MCF 10A (cell line): ENCODE results near the gene STK25. TPM values are rescaled to one million over a fixed set of nuclear protein-coding genes. Genes with fewer than 3 reads are reported as not detected.

Experiments used
- BruUV-seq: library from RNA; stranded (reverse); fragments of 400-500 nt; replicated peaks from 2 replicates; lab custom pipeline; 2021; lab: Mats Ljungman, UMichigan
- CTCF ChIA-PET: fragments of 300-600 bp; sonication (Branson Sonifier 250); formaldehyde crosslinking; extraction: SDS; loops from one replicate; lab custom pipeline; 2021; ENCODE audit warnings: antibody characterized with exemption, inconsistent platforms; lab: Yijun Ruan, JAX
- POLR2A ChIA-PET: fragments of 300-600, 350-650 bp; sonication (Branson Sonifier 250); formaldehyde crosslinking; extraction: SDS; loops from one replicate; lab custom pipeline; 2020; ENCODE audit warnings: antibody characterized with exemption, inconsistent platforms; lab: Yijun Ruan, JAX
- DNase-seq: peaks from one replicate; pipeline ENCODE4 v3.0.0-alpha.2; 2018; ENCODE audit not compliant: unreplicated experiment
- H3K27ac Mint-ChIP-seq: one replicate; pipeline ENCODE4 v1.8.0; 2022; ENCODE audit warnings: mild to moderate bottlenecking, low read depth, mixed read lengths; ENCODE audit not compliant: unreplicated experiment
- H3K27me3 Mint-ChIP-seq: one replicate; pipeline ENCODE4 v1.8.0; 2022; ENCODE audit warnings: mixed read lengths; ENCODE audit not compliant: insufficient read depth, unreplicated experiment
- H3K36me3 Mint-ChIP-seq: one replicate; pipeline ENCODE4 v1.8.0; 2022; ENCODE audit warnings: mild to moderate bottlenecking, moderate library complexity, mixed read lengths; ENCODE audit not compliant: insufficient read depth, unreplicated experiment
- H3K4me1 Mint-ChIP-seq: one replicate; pipeline ENCODE4 v1.8.0; 2022; ENCODE audit warnings: mixed read lengths; ENCODE audit not compliant: insufficient read depth, unreplicated experiment
- H3K4me3 Mint-ChIP-seq: one replicate; pipeline ENCODE4 v1.8.0; 2022; ENCODE audit warnings: mild to moderate bottlenecking, moderate library complexity, mixed read lengths; ENCODE audit not compliant: unreplicated experiment
- H3K9me3 Mint-ChIP-seq: one replicate; pipeline ENCODE4 v1.8.0; 2022; ENCODE audit warnings: mixed read lengths; ENCODE audit not compliant: unreplicated experiment
- intact Hi-C: fragments of 100-400 bp; cut with micrococcal nuclease; formaldehyde crosslinking; loops from 2 replicates; pipeline ENCODE4 v1.14.1; 2022
- total RNA-seq: library from RNA; stranded (reverse); gene quantifications from 2 replicates; pipeline ENCODE4 v1.2.3, GENCODE V29; 2022
- TF ChIP-seq, protein P1 (sequence below): fragments of 200-600 bp; IDR thresholded peaks from one replicate; pipeline ENCODE4 v1.8.0; 2022; ENCODE audit warnings: antibody characterized with exemption, mild to moderate bottlenecking; ENCODE audit not compliant: unreplicated experiment

Gene STK25
- total RNA-seq, 1 experiment from 2014 or later = 117 TPM

DNA sequence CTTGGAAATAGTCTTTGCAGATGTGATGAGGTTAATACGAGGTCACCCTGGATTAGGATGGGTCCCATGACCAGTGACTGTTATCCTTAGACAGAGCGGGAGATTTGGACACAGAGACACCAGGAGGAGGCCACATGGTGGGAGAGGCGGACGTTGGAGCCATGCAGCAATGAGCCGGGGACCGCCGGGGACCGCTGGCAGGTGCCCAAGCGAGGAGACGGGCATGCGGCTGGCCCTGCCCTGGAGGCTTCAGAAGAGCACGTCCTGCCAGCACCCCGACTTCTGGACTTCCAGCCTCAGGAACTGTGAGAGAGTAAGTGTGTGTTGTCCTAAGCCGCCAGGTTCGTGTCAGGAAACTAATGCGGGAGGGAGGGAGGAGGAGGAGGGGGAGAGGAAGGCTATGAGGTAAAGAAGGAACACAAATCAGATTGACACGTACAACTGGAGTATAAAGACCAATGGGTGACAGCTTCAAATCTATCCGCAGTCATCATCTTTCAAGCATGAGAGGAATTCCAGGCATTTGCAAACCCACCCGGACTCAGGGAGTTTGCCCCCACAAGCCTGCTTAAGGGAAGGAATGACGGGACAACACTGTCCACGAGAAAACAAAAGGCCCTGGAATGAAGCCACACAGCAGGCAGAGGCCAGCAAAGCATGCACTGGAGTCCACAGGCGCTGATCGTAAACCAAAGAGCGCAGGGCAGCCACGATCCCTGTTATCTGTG, 38.6 kb upstream of the STK25 start:
- no peaks in the 10 kb centered on the region for H3K4me1 Mint-ChIP-seq
- intact Hi-C loops = no loop called here
- CTCF ChIA-PET = interaction anchor here (0.6 kb wide), 1 partner anchor 161 kb away, joined by 4 read pairs; no protein-coding TSS in a partner anchor
- no peaks in the 10 kb centered on the region for H3K9me3 Mint-ChIP-seq
- no peak overlapping the region for H3K27ac Mint-ChIP-seq
- no peaks in the 10 kb centered on the region for H3K36me3 Mint-ChIP-seq
- POLR2A ChIA-PET = no interaction called here
- H3K4me3 Mint-ChIP-seq = no peak overlapping the region
- TF ChIP-seq, protein P1, sequence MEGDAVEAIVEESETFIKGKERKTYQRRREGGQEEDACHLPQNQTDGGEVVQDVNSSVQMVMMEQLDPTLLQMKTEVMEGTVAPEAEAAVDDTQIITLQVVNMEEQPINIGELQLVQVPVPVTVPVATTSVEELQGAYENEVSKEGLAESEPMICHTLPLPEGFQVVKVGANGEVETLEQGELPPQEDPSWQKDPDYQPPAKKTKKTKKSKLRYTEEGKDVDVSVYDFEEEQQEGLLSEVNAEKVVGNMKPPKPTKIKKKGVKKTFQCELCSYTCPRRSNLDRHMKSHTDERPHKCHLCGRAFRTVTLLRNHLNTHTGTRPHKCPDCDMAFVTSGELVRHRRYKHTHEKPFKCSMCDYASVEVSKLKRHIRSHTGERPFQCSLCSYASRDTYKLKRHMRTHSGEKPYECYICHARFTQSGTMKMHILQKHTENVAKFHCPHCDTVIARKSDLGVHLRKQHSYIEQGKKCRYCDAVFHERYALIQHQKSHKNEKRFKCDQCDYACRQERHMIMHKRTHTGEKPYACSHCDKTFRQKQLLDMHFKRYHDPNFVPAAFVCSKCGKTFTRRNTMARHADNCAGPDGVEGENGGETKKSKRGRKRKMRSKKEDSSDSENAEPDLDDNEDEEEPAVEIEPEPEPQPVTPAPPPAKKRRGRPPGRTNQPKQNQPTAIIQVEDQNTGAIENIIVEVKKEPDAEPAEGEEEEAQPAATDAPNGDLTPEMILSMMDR = no peak
- BruUV-seq = no TSS peak
- H3K27me3 Mint-ChIP-seq = no peaks in the 10 kb centered on the region
- DNase-seq = no peak

DNA sequence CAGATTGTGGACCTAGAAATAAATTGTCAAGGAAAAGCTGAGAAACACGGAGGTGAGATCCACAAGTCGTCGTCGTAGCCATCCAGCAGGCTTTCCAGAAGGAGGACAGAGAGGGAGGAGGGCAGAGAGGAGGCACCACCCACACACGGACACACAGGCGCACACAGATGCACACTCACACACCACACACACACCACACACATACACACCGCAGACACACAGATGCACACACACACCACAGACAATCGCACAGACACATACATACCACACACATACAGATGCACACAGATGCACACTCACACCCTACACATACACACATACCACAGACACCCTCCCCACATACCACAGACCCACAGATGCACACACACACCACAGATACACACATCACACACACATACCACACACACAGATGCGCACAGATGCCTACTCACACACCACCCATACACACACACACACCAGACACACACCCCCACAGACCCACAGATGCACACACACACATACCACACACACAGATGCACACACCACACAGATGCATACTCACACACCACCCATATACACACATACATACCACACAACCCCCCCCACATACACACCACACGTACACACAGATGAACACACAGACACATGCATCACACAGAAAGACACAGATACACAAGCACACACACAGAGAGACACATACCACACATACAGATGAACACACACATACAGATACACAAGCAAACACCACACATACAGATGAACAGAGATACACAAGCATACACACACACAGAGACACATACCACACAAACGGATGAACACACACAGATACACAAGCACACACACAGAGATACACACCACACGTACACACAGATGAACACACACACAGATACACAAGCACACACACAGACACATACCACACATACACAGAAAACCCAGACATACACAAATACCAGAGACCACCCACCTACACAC, 37.4 kb upstream of the STK25 start:
- Mint-ChIP-seq H3K36me3 (no peaks in the 10 kb centered on the region), H3K27me3 (no peaks in the 10 kb centered on the region), H3K4me1 (no peaks in the 10 kb centered on the region), H3K4me3 (no peak overlapping the region), H3K27ac (no peak overlapping the region), H3K9me3 (no peaks in the 10 kb centered on the region)
- BruUV-seq = no TSS peak
- TF ChIP-seq, protein P1 = no peak
- DNase-seq = no peak
- CTCF ChIA-PET = no interaction called here
- POLR2A ChIA-PET = no interaction called here
- intact Hi-C loops = no loop called here

DNA sequence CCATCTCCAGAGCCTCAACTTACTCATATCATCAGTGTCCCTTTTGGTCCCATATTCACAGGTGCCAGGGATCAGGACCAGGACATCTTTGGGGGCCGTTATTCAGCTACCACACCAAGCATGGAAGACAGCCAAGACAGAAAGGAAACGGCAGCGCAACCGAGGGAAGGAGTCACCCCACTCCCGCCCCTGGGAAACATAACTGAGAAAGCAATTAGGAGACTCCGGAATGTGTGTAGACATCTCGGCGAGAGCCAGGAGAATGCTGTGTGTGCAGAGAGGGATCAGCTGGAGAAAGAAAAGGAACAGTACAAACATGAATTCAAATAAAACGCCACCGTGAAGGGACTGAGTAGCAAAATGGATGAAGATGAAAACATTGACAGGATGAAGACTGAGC, 36.7 kb upstream of the STK25 start:
- intact Hi-C loops = no loop called here
- BruUV-seq = no TSS peak
- POLR2A ChIA-PET = no interaction called here
- Mint-ChIP-seq H3K36me3 (no peaks in the 10 kb centered on the region), H3K27me3 (no peaks in the 10 kb centered on the region), H3K27ac (no peak overlapping the region), H3K4me1 (no peaks in the 10 kb centered on the region), H3K9me3 (no peaks in the 10 kb centered on the region), H3K4me3 (no peak overlapping the region)
- DNase-seq = peak; percentile 35
- CTCF ChIA-PET = no interaction called here
- TF ChIP-seq, protein P1 = no peak

DNA sequence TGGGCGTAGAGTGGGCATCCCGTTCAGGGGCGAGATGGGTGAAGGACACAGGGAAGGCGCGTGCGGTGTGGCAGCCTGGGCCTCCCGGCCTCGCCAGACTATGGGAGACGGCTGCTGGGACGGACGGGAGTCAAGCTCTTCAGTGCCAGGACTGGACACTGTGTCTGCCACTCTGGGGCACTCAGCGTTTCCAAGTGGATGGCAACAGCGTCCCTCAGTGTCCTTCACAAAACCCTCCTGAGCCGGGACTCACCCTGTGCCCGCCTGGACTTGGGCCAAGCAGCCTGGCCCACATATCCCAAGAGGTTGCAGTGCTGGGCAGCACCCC, 33.9 kb upstream of the STK25 start:
- Mint-ChIP-seq H3K27me3 (no peaks in the 10 kb centered on the region), H3K4me3 (peak overlapping the region; percentile 7), H3K4me1 (no peaks in the 10 kb centered on the region), H3K9me3 (no peaks in the 10 kb centered on the region), H3K36me3 (no peaks in the 10 kb centered on the region), H3K27ac (no peak overlapping the region)
- CTCF ChIA-PET = interaction anchor here (0.6 kb wide), 1 partner anchor 117 kb away, joined by 3 read pairs; no protein-coding TSS in a partner anchor
- DNase-seq = no peak
- POLR2A ChIA-PET = no interaction called here
- no TSS peak for BruUV-seq
- intact Hi-C loops = no loop called here
- TF ChIP-seq, protein P1 = no peak
